Adipose tissue (tissue), 3 donors: Measurements from ENCODE around the gene RASA2. TPM values are rescaled to one million over a fixed set of nuclear protein-coding genes. Genes with fewer than 3 reads are reported as not detected.

Experiments used
- H3K27ac ChIP-seq: one replicate; pipeline ENCODE4 v1.5.1; 2013; ENCODE audit warnings: low read depth, low read length
- WGBS, 3 donors: extraction: QIAGEN DNeasy Blood & Tissue Kit; methylation state at CpG; one replicate each; pipeline ENCODE4 v1.1.7; 2013; 5-methylcytosine and 5-hydroxymethylcytosine counted together
- polyA plus RNA-seq, 3 donors: library from polyadenylated mRNA; stranded (reverse); fragments of 200-250 nt; gene quantifications; one replicate each; pipeline ENCODE4 v1.2.3, GENCODE V29; 2013
- donor health status: healthy with polysubstance abuse.
- donor health status: Bipolar disorder and iron deficiency.
- donor health status: healthy.

The RASA2 gene
- polyA plus RNA-seq, 3 donors: 2.4 to 6.0 (median 4.1) TPM

GRCh38 chr3:141550926-141551665 lies 64.3 kb downstream of the RASA2 start:
- no peak overlapping the region for H3K27ac ChIP-seq
- WGBS, 3 donors: 88 to 100% (median 93%) methylated on average over 2 of the region's 2 CpGs

GRCh38 chr3:141552440-141552991 lies 65.7 kb downstream of the RASA2 start:
- WGBS, 3 donors: 66 to 78% (median 74%) methylated on average over 2 of the region's 2 CpGs
- no peak overlapping the region for H3K27ac ChIP-seq

GRCh38 chr3:141553055-141553454 lies 66.2 kb downstream of the RASA2 start:
- WGBS, 3 donors: 44 to 91% (median 67%) methylated on average over 1 of the region's 1 CpG
- no peak overlapping the region for H3K27ac ChIP-seq

- WGBS, 3 donors: 84 to 100% (median 96%) methylated on average over 1 of the region's 1 CpG
Observed at GRCh38 chr3:141556034-141556433, 69.2 kb downstream of the RASA2 start.

GRCh38 chr3:141557961-141558706 lies 71.3 kb downstream of the RASA2 start:
- no peak overlapping the region for H3K27ac ChIP-seq
- WGBS, 3 donors: 40 to 72% (median 45%) methylated on average over 4 of the region's 4 CpGs

More at GRCh38 chr3:141556034-141556433, 69.2 kb downstream of the RASA2 start:
- H3K27ac ChIP-seq: no peak overlapping the region

- WGBS, 3 donors: 67 to 87% (median 73%) methylated on average over 2 of the region's 2 CpGs
- H3K27ac ChIP-seq: no peak overlapping the region
Observed at GRCh38 chr3:141561426-141562034, 74.7 kb downstream of the RASA2 start.

DNA sequence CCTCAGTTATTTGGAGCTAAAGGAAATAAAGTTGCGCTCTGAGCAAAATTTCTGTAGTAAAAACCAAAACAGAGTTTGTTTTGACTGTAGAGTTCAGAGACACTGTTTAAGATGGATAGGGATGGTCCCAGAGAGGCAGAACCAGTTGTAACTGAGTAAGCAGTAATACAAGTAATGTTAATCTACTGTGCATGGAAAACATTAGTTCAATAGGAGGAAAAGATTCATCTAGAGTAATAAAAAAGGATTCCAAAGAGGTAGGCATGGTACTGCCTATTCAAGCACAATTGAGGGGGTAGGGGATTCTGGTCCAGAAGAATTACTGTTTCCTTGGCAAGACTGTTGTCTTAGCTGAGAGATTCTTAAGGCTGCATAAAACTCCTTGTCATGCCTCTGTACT lies 77.4 kb downstream of the RASA2 start:
- H3K27ac ChIP-seq: no peak overlapping the region
- 96 to 97% (median 97%) methylated on average over 1 of the region's 1 CpG for WGBS, 3 donors

GRCh38 chr3:141570068-141570467 lies 83.2 kb downstream of the RASA2 start:
- H3K27ac ChIP-seq: no peak overlapping the region
- 90 to 97% (median 96%) methylated on average over 6 of the region's 6 CpGs for WGBS, 3 donors

- WGBS, 3 donors: 79 to 86% (median 85%) methylated on average over 13 of the region's 13 CpGs
- H3K27ac ChIP-seq: no peak overlapping the region
Observed at GRCh38 chr3:141575879-141576743, 89.3 kb downstream of the RASA2 start.

GRCh38 chr3:141576744-141577052 lies 89.9 kb downstream of the RASA2 start:
- 97 to 100% (median 99%) methylated on average over 1 of the region's 1 CpG for WGBS, 3 donors
- no peak overlapping the region for H3K27ac ChIP-seq

- no peak overlapping the region for H3K27ac ChIP-seq
- 80 to 92% (median 88%) methylated on average over 4 of the region's 4 CpGs for WGBS, 3 donors
Observed at GRCh38 chr3:141578202-141578973, 91.6 kb downstream of the RASA2 start.

GRCh38 chr3:141594357-141594756 lies 107.5 kb downstream of the RASA2 start:
- WGBS, 3 donors: 98 to 99% (median 99%) methylated on average over 2 of the region's 2 CpGs

DNA sequence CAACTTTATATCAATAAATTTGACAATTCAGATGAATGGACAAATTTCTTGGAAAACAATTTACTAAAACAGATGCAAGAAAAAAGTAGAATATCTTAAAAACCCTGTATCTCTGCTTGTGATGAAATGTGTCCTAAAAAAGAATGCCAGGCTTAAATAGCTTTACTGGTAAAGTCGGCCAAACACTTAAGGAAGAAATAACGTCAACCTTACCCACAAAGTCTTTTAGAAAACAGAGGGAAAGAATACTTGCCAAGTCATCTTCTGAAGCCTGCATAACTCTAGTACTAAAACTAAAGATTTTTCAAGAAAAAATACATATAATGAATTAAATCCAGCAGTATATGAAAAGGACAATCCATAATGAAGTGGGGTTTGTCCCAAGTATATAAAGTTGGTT lies 111.1 kb downstream of the RASA2 start:
- 79 to 94% (median 85%) methylated on average over 2 of the region's 2 CpGs for WGBS, 3 donors
- H3K27ac ChIP-seq: no peak overlapping the region

More at GRCh38 chr3:141594357-141594756, 107.5 kb downstream of the RASA2 start:
- H3K27ac ChIP-seq: no peak overlapping the region

DNA sequence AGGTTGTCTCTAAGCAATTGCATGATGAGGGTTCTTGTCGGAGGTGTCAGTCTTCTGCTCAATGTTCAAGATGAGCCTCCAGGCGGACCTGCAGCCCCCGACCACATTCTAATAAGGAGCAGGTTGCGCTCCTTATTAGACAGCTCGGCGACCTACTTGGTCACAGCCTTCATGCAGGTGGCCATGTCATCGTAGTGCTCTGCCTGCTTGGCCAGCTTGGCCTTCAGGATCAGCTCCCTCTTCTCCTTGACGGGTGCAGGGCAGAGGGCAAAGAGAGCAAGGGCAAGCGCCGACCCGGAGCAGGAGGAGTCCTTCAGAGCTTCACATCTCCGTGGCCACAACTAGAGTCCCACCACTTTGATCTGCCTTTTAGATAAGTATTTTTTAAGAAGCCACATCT lies 113.5 kb downstream of the RASA2 start:
- 96 to 99% (median 99%) methylated on average over 12 of the region's 12 CpGs for WGBS, 3 donors
- no peak overlapping the region for H3K27ac ChIP-seq

DNA sequence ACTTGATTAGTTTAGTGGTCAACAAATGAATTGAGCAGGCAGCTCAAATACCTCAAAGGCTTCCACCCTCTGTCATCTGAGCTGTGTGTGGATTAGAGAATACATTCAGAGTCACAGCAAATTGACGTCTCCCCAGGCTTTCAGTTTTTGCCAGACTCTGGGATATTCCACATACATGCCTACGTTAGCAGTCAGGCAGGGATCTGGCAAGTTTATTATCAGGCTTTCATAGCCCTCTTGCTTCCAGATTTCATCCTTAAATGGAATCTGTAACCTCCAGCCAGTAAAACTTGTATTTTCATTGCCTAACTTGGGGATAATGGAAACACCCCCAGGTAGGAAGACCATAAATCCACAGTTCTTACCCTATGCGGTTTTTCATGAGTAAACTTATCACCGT lies 115.9 kb downstream of the RASA2 start:
- H3K27ac ChIP-seq: no peak overlapping the region
- 97 to 98% (median 97%) methylated on average over 4 of the region's 4 CpGs for WGBS, 3 donors

GRCh38 chr3:141603473-141604035 lies 116.7 kb downstream of the RASA2 start:
- no peak overlapping the region for H3K27ac ChIP-seq
- WGBS, 3 donors: 98 to 99% (median 99%) methylated on average over 3 of the region's 3 CpGs

DNA sequence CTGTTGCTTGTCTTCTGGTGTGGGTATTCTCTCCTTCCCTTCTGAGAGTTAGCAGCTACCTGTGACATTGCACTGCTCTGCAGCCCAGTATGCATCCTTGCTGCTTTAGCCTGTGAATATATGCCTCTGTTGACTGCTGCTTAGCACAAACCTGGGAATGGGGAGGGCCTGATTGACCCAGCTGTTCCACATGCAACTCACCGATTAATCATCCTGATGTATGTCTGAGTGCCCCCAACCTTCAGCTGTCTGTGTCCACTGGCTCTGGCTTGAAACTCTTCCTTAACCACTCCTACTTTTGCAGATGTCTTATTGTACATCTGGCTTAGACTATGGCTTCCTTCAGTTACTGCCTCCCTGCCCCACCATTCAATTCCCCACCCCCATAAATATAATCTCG lies 119.1 kb downstream of the RASA2 start:
- WGBS, 3 donors: 69 to 74% (median 69%) methylated on average over 2 of the region's 2 CpGs
- no peak overlapping the region for H3K27ac ChIP-seq
